Measurements from ENCODE around the gene MAGI1. TPM values are rescaled to one million over a fixed set of nuclear protein-coding genes. Genes with fewer than 3 reads are reported as not detected.
"Not testable (repeated sequence)": the region's sequence is repeated elsewhere in the genome, so short reads cannot be mapped to it uniquely, and the experiment has no call there.

MAGI1 gene
- total RNA-seq, 5 donors from 2014 or later (not counting 1 experiment from before 2014, with no cell fraction given), result 0.23 to 0.63 (median 0.29) TPM

- Histone ChIP-seq H3K36me3 (ENCODE audit: control insufficient read depth in 2 of 2, extremely low read depth in 1 of 2, insufficient read depth in 1 of 2, low read length in 1 of 2) (no peaks in the 10 kb centered on the region), H3K4me3 (ENCODE audit: control insufficient read depth in 1 of 2, extremely low read depth in 1 of 2, low read length in 1 of 2) (no peak overlapping the region), H3K9me3 (no peaks in the 10 kb centered on the region), H3K27me3 (replicated peaks in 1 of 2; ENCODE audit: control insufficient read depth in 2 of 2, extremely low read depth in 1 of 2, insufficient read depth in 2 of 2, low read length in 1 of 2) (no peaks in the 10 kb centered on the region), H3K27ac (ENCODE audit: low read length) (no peak overlapping the region), H3K4me1 (ENCODE audit: control insufficient read depth in 1 of 2, extremely low read depth in 1 of 2, insufficient read depth in 2 of 2, low read length in 2 of 2) (no peaks in the 10 kb centered on the region)
- Mint-ChIP-seq H3K27ac (no peak overlapping the region), H3K9me3 (no peaks in the 10 kb centered on the region), H3K27me3 (peaks cover 0 to 13% of the 10 kb centered on the region in 2 donors), H3K36me3 (no peaks in the 10 kb centered on the region), H3K4me1 (no peaks in the 10 kb centered on the region), H3K4me3 (no peak overlapping the region)
- POLR2A ChIA-PET, result no interaction called here
- DNase-seq (no peak), ATAC-seq (replicated peaks in 1 of 4) (no peak)
- 79% methylated on average over 12 of the region's 12 CpGs for WGBS (ENCODE audit: insufficient coverage)
- CTCF ChIA-PET, result no interaction called here
Measured at GRCh38 chr3:66028457-66028856, 10.3 kb downstream of the MAGI1 start.

GRCh38 chr3:66027099-66027498, 11.6 kb downstream of the MAGI1 start:
- H3K36me3 ChIP-seq (ENCODE audit: control insufficient read depth in 2 of 2, extremely low read depth in 1 of 2, insufficient read depth in 1 of 2, low read length in 1 of 2); H3K27ac Mint-ChIP-seq; DNase-seq; POLR2A ChIA-PET; CTCF ChIA-PET; H3K36me3 Mint-ChIP-seq; H3K4me1 Mint-ChIP-seq; ATAC-seq (replicated peaks in 1 of 4); H3K4me1 ChIP-seq (ENCODE audit: control insufficient read depth in 1 of 2, extremely low read depth in 1 of 2, insufficient read depth in 2 of 2, low read length in 2 of 2); H3K27me3 ChIP-seq (replicated peaks in 1 of 2; ENCODE audit: control insufficient read depth in 2 of 2, extremely low read depth in 1 of 2, insufficient read depth in 2 of 2, low read length in 1 of 2); H3K27ac ChIP-seq (ENCODE audit: low read length); H3K9me3 ChIP-seq; H3K4me3 ChIP-seq (ENCODE audit: control insufficient read depth in 1 of 2, extremely low read depth in 1 of 2, low read length in 1 of 2); H3K4me3 Mint-ChIP-seq; H3K9me3 Mint-ChIP-seq: not testable (repeated sequence)
- WGBS (ENCODE audit: insufficient coverage), result 84% methylated on average over 3 of the region's 8 CpGs
- H3K27me3 Mint-ChIP-seq, result peaks cover under 1 to 17% of the 10 kb centered on the region in 2 donors

GRCh38 chr3:66023738-66024385, 14.9 kb downstream of the MAGI1 start:
- H3K4me3 Mint-ChIP-seq, result no peak overlapping the region
- WGBS (ENCODE audit: insufficient coverage), result 90% methylated on average over 3 of the region's 3 CpGs
- no peaks in the 10 kb centered on the region for H3K9me3 ChIP-seq
- ChIA-PET CTCF (no interaction called here), POLR2A (no interaction called here)
- H3K4me1 Mint-ChIP-seq, result no peaks in the 10 kb centered on the region
- DNase-seq (no peak), ATAC-seq (replicated peaks in 1 of 4) (no peak)
- H3K36me3 Mint-ChIP-seq, result no peaks in the 10 kb centered on the region
- peaks cover 3 to 9% of the 10 kb centered on the region in 2 donors for H3K27me3 Mint-ChIP-seq
- no peaks in the 10 kb centered on the region for H3K4me1 ChIP-seq (ENCODE audit: control insufficient read depth in 1 of 2, extremely low read depth in 1 of 2, insufficient read depth in 2 of 2, low read length in 2 of 2)
- H3K9me3 Mint-ChIP-seq, result no peaks in the 10 kb centered on the region
- no peak overlapping the region for H3K4me3 ChIP-seq (ENCODE audit: control insufficient read depth in 1 of 2, extremely low read depth in 1 of 2, low read length in 1 of 2)
- no peak overlapping the region for H3K27ac ChIP-seq (ENCODE audit: low read length)
- no peak overlapping the region for H3K27ac Mint-ChIP-seq
- H3K36me3 ChIP-seq (ENCODE audit: control insufficient read depth in 2 of 2, extremely low read depth in 1 of 2, insufficient read depth in 1 of 2, low read length in 1 of 2), result no peaks in the 10 kb centered on the region
- H3K27me3 ChIP-seq (replicated peaks in 1 of 2; ENCODE audit: control insufficient read depth in 2 of 2, extremely low read depth in 1 of 2, insufficient read depth in 2 of 2, low read length in 1 of 2), result no peaks in the 10 kb centered on the region

GRCh38 chr3:66023229-66023628, 15.5 kb downstream of the MAGI1 start:
- no peak overlapping the region for H3K27ac ChIP-seq (ENCODE audit: low read length)
- POLR2A ChIA-PET, result no interaction called here
- no peaks in the 10 kb centered on the region for H3K36me3 ChIP-seq (ENCODE audit: control insufficient read depth in 2 of 2, extremely low read depth in 1 of 2, insufficient read depth in 1 of 2, low read length in 1 of 2)
- CTCF ChIA-PET, result no interaction called here
- Mint-ChIP-seq H3K9me3 (no peaks in the 10 kb centered on the region), H3K36me3 (no peaks in the 10 kb centered on the region), H3K27me3 (peaks cover 3 to 9% of the 10 kb centered on the region in 2 donors), H3K4me3 (no peak overlapping the region), H3K4me1 (no peaks in the 10 kb centered on the region), H3K27ac (no peak overlapping the region)
- no peaks in the 10 kb centered on the region for H3K9me3 ChIP-seq
- H3K4me1 ChIP-seq (ENCODE audit: control insufficient read depth in 1 of 2, extremely low read depth in 1 of 2, insufficient read depth in 2 of 2, low read length in 2 of 2), result no peaks in the 10 kb centered on the region
- no peak for DNase-seq
- no peak overlapping the region for H3K4me3 ChIP-seq (ENCODE audit: control insufficient read depth in 1 of 2, extremely low read depth in 1 of 2, low read length in 1 of 2)
- no peaks in the 10 kb centered on the region for H3K27me3 ChIP-seq (replicated peaks in 1 of 2; ENCODE audit: control insufficient read depth in 2 of 2, extremely low read depth in 1 of 2, insufficient read depth in 2 of 2, low read length in 1 of 2)
- WGBS (ENCODE audit: insufficient coverage), result 80% methylated on average over 1 of the region's 2 CpGs
- no peak for ATAC-seq (replicated peaks in 1 of 4)

- no peaks in the 10 kb centered on the region for H3K4me1 Mint-ChIP-seq
- POLR2A ChIA-PET, result no interaction called here
Measured at GRCh38 chr3:66021731-66022131, 17.0 kb downstream of the MAGI1 start.

GRCh38 chr3:66019896-66020295, 18.8 kb downstream of the MAGI1 start:
- no peaks in the 10 kb centered on the region for H3K27me3 ChIP-seq (replicated peaks in 1 of 2; ENCODE audit: control insufficient read depth in 2 of 2, extremely low read depth in 1 of 2, insufficient read depth in 2 of 2, low read length in 1 of 2)
- ATAC-seq (replicated peaks in 1 of 4) (no peak), DNase-seq (no peak)
- Mint-ChIP-seq H3K9me3 (no peaks in the 10 kb centered on the region), H3K4me3 (no peak overlapping the region), H3K36me3 (no peaks in the 10 kb centered on the region), H3K27me3 (peaks cover 3 to 9% of the 10 kb centered on the region in 2 donors), H3K4me1 (no peaks in the 10 kb centered on the region), H3K27ac (no peak overlapping the region)
- no peaks in the 10 kb centered on the region for H3K4me1 ChIP-seq (ENCODE audit: control insufficient read depth in 1 of 2, extremely low read depth in 1 of 2, insufficient read depth in 2 of 2, low read length in 2 of 2)
- ChIA-PET POLR2A (no interaction called here), CTCF (no interaction called here)
- WGBS (ENCODE audit: insufficient coverage), result 36% methylated on average over 3 of the region's 8 CpGs
- no peak overlapping the region for H3K4me3 ChIP-seq (ENCODE audit: control insufficient read depth in 1 of 2, extremely low read depth in 1 of 2, low read length in 1 of 2)
- no peaks in the 10 kb centered on the region for H3K36me3 ChIP-seq (ENCODE audit: control insufficient read depth in 2 of 2, extremely low read depth in 1 of 2, insufficient read depth in 1 of 2, low read length in 1 of 2)
- H3K9me3 ChIP-seq, result no peaks in the 10 kb centered on the region
- no peak overlapping the region for H3K27ac ChIP-seq (ENCODE audit: low read length)

More at GRCh38 chr3:66021731-66022131, 17.0 kb downstream of the MAGI1 start:
- CTCF ChIA-PET, result no interaction called here
- ATAC-seq (replicated peaks in 1 of 4) (no peak), DNase-seq (no peak)
- Histone ChIP-seq H3K27me3 (replicated peaks in 1 of 2; ENCODE audit: control insufficient read depth in 2 of 2, extremely low read depth in 1 of 2, insufficient read depth in 2 of 2, low read length in 1 of 2) (no peaks in the 10 kb centered on the region), H3K9me3 (no peaks in the 10 kb centered on the region), H3K4me1 (ENCODE audit: control insufficient read depth in 1 of 2, extremely low read depth in 1 of 2, insufficient read depth in 2 of 2, low read length in 2 of 2) (no peaks in the 10 kb centered on the region), H3K36me3 (ENCODE audit: control insufficient read depth in 2 of 2, extremely low read depth in 1 of 2, insufficient read depth in 1 of 2, low read length in 1 of 2) (no peaks in the 10 kb centered on the region), H3K27ac (ENCODE audit: low read length) (no peak overlapping the region), H3K4me3 (ENCODE audit: control insufficient read depth in 1 of 2, extremely low read depth in 1 of 2, low read length in 1 of 2) (no peak overlapping the region)
- Mint-ChIP-seq H3K27me3 (peaks cover 3 to 9% of the 10 kb centered on the region in 2 donors), H3K9me3 (no peaks in the 10 kb centered on the region), H3K27ac (no peak overlapping the region), H3K36me3 (no peaks in the 10 kb centered on the region), H3K4me3 (no peak overlapping the region)
- WGBS (ENCODE audit: insufficient coverage), result 93% methylated on average over 2 of the region's 4 CpGs
